ENCODE data around the gene ZMYND11. TPM values are rescaled to one million over a fixed set of nuclear protein-coding genes. Genes with fewer than 3 reads are reported as not detected.

The ZMYND11 gene
- total RNA-seq, 2 donors from 2014 or later = 21.4 to 30.0 TPM

DNA sequence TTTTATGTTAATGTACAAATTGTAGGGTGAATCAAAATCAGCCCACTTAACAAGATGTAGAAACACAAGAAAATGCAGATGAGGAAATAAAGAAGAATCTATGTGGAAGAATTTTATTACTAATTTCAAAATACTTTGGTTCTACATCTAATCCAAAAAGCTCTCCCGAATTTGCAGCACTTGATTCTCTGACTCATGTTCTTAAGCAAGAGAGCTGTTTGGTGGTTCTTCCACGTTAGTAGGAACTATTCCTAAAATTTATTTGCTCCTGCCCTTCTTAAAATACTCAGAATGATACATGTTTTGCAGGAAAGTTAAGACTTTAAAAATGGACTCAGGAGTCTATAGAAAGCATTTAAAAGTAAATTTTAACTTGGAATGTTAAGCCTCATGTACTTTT is 91.8 kb downstream of the ZMYND11 start:
- H3K27ac Mint-ChIP-seq = no peak overlapping the region
- H3K36me3 Mint-ChIP-seq = no peaks in the 10 kb centered on the region
- H3K4me3 Mint-ChIP-seq = no peak overlapping the region

DNA sequence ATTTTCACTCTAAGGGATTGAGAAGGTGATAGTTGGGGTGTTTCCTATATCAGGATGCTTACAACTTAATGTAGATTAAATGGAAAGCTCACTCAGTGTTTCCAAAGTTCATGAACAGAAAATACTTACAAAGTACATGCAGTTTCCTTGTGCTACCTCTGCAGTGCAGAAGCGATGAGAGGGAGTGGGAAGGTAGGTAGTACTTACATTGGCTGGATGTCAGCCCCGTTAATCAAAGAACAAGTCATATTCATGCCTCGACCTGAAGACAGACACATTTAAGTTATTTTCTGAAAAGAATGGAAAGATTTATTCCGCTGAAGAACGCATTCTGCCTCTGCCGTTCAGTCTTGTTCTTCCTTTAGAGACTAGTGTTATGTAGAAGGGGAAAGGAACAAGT is 93.1 kb downstream of the ZMYND11 start:
- no peaks in the 10 kb centered on the region for H3K9me3 Mint-ChIP-seq
- H3K36me3 Mint-ChIP-seq = no peaks in the 10 kb centered on the region
- DNase-seq (ENCODE audit: low spot score) (no peak), ATAC-seq (no peak)
- H3K27ac Mint-ChIP-seq = peak overlapping the region in 1 of 2 donors; percentile 34
- H3K4me1 Mint-ChIP-seq (ENCODE audit: low read depth in 2 of 2) = peaks cover 10% of the 10 kb centered on the region in 2 donors
- no peak overlapping the region for H3K4me3 Mint-ChIP-seq
- H3K27me3 Mint-ChIP-seq = no peaks in the 10 kb centered on the region

More for the DNA sequence above, 91.8 kb downstream of the ZMYND11 start:
- ATAC-seq (no peak), DNase-seq (ENCODE audit: low spot score) (no peak)
- Mint-ChIP-seq H3K27me3 (no peaks in the 10 kb centered on the region), H3K4me1 (ENCODE audit: low read depth in 2 of 2) (peaks cover 8 to 9% of the 10 kb centered on the region in 2 donors), H3K9me3 (no peaks in the 10 kb centered on the region)

DNA sequence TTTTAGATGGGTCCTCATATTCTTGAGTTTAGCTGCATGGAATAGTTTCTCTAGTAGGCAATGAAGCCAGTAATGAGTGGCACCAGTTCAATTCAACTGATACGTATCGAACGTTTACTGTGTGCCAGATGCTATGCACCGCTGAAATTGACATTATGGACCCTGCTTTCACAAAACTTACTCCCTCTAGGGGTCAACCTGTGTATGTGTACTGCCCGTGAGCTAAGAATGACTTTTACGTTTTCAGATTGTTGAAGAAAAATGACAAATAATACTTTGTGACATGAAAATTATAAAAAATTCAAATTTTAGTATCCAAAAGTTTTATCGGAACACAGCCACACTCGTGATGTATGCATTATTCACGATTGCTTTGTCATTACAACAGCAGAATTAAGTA is 95.5 kb downstream of the ZMYND11 start:
- Mint-ChIP-seq H3K9me3 (no peaks in the 10 kb centered on the region), H3K4me1 (ENCODE audit: low read depth in 2 of 2) (peaks cover 17 to 19% of the 10 kb centered on the region in 2 donors), H3K27ac (no peak overlapping the region), H3K36me3 (no peaks in the 10 kb centered on the region), H3K4me3 (no peak overlapping the region), H3K27me3 (no peaks in the 10 kb centered on the region)
- DNase-seq (ENCODE audit: low spot score) = no peak
- no peak for ATAC-seq

DNA sequence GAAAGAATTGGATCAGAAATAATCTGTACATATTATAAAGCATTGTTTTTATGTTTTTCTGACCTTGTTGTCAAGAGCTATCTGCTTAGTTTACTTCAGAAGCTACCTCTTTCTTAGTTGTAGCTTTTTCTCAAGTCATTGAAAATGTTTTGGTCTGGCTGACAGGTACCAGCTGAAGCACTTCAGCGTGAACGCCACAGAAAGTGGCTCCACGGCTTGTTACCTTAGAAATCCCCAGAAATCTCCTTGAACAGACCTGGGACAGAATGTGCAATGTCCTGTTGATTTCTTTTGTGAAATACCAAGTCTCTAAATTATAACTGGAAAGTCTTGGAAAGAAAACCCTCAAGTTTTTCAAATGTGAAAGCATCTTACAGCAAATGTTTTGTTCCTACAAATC is 96.8 kb downstream of the ZMYND11 start:
- DNase-seq (ENCODE audit: low spot score) (no peak), ATAC-seq (no peak)
- H3K27me3 Mint-ChIP-seq = no peaks in the 10 kb centered on the region
- no peak overlapping the region for H3K27ac Mint-ChIP-seq
- H3K4me3 Mint-ChIP-seq = no peak overlapping the region
- no peaks in the 10 kb centered on the region for H3K36me3 Mint-ChIP-seq
- peaks cover 17 to 19% of the 10 kb centered on the region in 2 donors for H3K4me1 Mint-ChIP-seq (ENCODE audit: low read depth in 2 of 2)
- no peaks in the 10 kb centered on the region for H3K9me3 Mint-ChIP-seq

DNA sequence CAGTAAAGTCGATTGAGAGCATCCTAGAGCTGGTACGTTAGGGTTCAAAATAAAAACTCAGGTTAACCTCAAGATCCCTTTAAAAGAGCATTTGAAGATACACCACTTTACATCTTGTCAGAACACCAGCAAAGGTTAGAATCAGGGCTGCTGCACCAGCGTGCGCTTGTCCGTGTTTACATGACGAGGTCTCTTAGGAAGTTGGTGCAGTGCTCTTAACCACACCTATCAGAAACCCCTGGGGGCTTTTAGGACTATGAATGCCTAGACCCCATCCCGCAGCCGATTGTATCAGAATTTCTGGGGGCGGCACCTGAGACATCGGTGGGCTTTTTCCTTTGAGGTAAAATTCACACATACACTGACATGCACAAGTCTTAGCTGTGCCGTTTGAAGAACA is 97.6 kb downstream of the ZMYND11 start:
- DNase-seq (ENCODE audit: low spot score) (no peak), ATAC-seq (no peak)
- H3K27me3 Mint-ChIP-seq = no peaks in the 10 kb centered on the region
- H3K4me1 Mint-ChIP-seq (ENCODE audit: low read depth in 2 of 2) = peaks cover 12 to 19% of the 10 kb centered on the region in 2 donors
- no peaks in the 10 kb centered on the region for H3K36me3 Mint-ChIP-seq
- no peak overlapping the region for H3K4me3 Mint-ChIP-seq
- no peaks in the 10 kb centered on the region for H3K9me3 Mint-ChIP-seq
- H3K27ac Mint-ChIP-seq = no peak overlapping the region

DNA sequence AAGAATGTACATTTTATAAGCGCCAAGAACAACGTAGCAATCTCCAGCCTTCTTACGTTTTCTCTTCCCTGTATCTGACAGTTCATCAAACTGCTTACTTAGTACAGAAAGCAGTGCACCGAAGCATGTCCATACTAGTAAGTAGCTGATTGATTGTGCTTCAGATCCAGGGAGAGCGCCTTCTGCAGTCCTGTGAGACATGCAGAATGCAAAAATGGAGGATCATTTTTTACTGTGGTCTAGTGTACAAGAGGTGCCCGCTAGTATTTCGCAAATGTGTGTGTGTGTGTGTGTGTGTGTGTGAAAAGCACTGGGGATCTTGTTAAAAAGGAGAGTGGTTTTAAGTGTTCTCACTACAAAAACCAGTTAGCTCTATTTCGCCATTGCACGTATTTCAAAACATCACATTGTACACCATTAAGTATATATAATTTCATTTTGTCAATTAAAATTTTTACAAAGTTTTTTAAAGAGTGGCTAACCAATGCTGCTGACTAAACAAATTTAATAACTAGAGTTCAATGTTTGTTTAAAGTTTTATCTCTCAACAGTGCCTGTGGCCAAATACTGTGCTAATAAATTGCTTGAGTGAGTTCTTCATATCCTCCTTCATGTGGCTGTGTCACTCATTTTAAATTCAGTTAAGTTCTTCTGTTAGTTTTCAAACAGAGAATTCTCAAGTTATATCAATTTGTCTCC is 99.6 kb downstream of the ZMYND11 start:
- Mint-ChIP-seq H3K36me3 (no peaks in the 10 kb centered on the region), H3K27ac (no peak overlapping the region), H3K27me3 (no peaks in the 10 kb centered on the region), H3K9me3 (no peaks in the 10 kb centered on the region), H3K4me3 (no peak overlapping the region), H3K4me1 (ENCODE audit: low read depth in 2 of 2) (peaks cover 8 to 12% of the 10 kb centered on the region in 2 donors)
- ATAC-seq (no peak), DNase-seq (ENCODE audit: low spot score) (no peak)

DNA sequence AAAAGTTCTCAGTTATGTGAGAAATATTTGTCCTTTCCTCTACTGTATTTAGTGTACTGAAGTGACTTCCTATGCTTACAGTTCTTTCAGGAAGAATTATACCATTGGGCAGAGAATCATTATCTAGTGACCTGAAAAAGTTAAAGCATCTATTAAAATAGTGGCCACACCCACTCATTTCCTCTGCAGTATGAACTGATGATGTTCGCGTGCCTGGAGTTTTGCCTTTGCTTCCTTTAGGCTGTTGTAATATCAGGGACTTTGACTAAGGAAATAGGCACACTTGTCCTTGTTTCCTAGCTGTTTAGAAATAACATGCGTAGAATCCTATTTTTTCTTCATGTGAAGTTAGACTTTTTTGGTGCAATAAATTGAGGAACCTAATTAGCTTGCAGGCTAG is 100.7 kb downstream of the ZMYND11 start:
- ATAC-seq (no peak), DNase-seq (ENCODE audit: low spot score) (no peak)
- H3K27me3 Mint-ChIP-seq = no peaks in the 10 kb centered on the region

DNA sequence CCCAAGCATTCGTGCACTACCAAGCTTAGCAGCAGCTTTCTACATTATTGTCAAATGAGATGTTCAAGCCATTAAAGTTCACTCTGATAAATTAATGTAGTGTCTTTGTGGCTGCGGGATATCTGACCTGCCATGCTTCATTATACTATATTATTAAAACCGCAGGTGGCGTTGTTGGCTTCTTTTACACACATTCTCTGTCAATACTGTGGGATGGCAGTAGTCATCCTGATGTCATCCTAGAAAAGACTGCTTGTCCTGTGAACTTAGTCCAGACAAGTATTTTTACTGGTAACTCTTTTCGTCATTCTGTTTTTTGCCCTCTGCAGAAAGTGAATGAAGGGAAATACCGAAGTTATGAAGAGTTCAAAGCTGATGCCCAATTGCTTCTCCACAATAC is 103.9 kb downstream of the ZMYND11 start:
- H3K27ac Mint-ChIP-seq = no peak overlapping the region
- ATAC-seq (no peak), DNase-seq (ENCODE audit: low spot score) (no peak)
- H3K27me3 Mint-ChIP-seq = no peaks in the 10 kb centered on the region
- peaks cover 0 to 6% of the 10 kb centered on the region in 2 donors for H3K4me1 Mint-ChIP-seq (ENCODE audit: low read depth in 2 of 2)
- H3K36me3 Mint-ChIP-seq = no peaks in the 10 kb centered on the region
- no peaks in the 10 kb centered on the region for H3K9me3 Mint-ChIP-seq
- no peak overlapping the region for H3K4me3 Mint-ChIP-seq

More for the DNA sequence above, 100.7 kb downstream of the ZMYND11 start:
- Mint-ChIP-seq H3K27ac (no peak overlapping the region), H3K9me3 (no peaks in the 10 kb centered on the region), H3K4me1 (ENCODE audit: low read depth in 2 of 2) (peaks cover 8 to 12% of the 10 kb centered on the region in 2 donors), H3K36me3 (no peaks in the 10 kb centered on the region), H3K4me3 (no peak overlapping the region)

DNA sequence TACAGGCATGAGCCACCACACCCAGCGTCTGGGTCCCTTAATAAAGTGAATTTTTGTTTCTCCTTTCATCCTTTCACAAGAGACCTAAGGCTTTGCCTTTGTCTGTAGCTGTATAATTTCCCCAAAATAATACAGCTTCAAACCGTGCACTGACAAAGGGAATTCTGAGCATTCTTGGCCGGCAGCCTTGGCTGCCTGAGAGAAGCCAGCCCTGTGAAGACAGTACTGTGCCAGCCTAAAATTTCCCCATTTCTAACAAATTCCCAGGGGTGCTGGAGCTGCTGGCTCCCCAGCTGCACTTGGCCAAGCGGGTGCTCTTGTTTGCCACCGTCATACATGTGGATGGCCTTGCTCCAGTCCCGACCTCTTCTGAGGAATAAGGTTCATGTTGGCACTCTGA is 106.2 kb downstream of the ZMYND11 start:
- no peak overlapping the region for H3K27ac Mint-ChIP-seq

DNA sequence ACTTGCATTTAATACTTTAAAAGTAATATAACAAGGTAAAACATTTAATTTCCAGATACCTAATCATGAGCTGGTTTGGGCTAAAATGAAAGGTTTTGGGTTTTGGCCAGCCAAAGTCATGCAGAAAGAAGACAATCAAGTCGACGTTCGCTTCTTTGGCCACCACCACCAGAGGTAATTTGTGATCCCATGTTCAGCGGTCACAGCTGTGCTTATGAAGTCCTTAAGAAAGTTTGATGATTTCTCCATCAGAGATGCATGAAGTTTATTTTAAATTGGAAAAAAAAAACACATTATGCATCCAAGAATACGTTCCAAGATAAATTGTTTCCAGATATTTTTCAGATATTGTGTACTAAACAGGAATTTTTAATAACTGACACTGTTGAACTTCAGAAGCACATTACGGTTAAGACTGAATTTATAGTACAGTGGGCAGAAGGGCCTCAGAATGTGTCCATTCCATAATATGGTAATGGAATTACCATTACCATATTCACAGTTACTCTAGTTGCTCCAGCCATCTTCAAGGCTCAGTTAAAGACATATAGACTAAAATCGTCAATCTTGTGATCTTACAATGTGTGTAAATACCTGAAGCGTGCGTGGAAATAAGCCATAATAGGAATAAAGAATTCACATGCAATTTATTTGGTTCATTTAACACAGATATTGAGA is 106.8 kb downstream of the ZMYND11 start:
- H3K27ac Mint-ChIP-seq = no peak overlapping the region
- H3K4me3 Mint-ChIP-seq = no peak overlapping the region
- no peaks in the 10 kb centered on the region for H3K27me3 Mint-ChIP-seq
- ATAC-seq = no peak
- no peaks in the 10 kb centered on the region for H3K9me3 Mint-ChIP-seq
- peaks cover 8% of the 10 kb centered on the region for H3K36me3 Mint-ChIP-seq
- H3K4me1 Mint-ChIP-seq (ENCODE audit: low read depth in 2 of 2) = peaks cover 14 to 15% of the 10 kb centered on the region in 2 donors
- no peak for DNase-seq (ENCODE audit: low spot score)

More for the DNA sequence above, 106.2 kb downstream of the ZMYND11 start:
- Mint-ChIP-seq H3K4me3 (no peak overlapping the region), H3K27me3 (no peaks in the 10 kb centered on the region), H3K36me3 (peaks cover under 1% of the 10 kb centered on the region), H3K9me3 (no peaks in the 10 kb centered on the region), H3K4me1 (ENCODE audit: low read depth in 2 of 2) (peaks cover 7 to 9% of the 10 kb centered on the region in 2 donors)
- DNase-seq (ENCODE audit: low spot score) = no peak
- ATAC-seq = no peak

DNA sequence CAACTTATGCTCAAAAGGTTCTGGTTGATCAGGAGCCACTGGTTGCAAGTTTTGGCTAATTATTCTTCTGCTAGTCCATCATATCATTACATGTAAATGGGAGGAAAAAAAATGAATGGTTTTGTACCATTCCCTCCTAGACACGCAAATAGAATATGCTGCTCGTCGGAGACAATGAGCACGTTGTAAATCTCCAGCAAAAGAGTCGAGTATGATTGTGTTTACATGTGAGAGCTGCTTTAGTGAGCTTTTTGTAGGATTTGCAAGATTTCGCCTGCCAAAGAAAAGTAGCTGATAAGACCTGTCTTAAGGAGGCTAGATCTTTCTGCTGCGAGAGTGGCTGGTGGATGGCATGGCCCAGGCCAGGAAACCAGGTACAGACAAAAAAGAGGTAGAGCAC is 109.0 kb downstream of the ZMYND11 start:
- H3K27me3 Mint-ChIP-seq = no peaks in the 10 kb centered on the region
- H3K9me3 Mint-ChIP-seq = no peaks in the 10 kb centered on the region
- DNase-seq (ENCODE audit: low spot score) (no peak), ATAC-seq (no peak)
- peaks cover 15 to 23% of the 10 kb centered on the region in 2 donors for H3K4me1 Mint-ChIP-seq (ENCODE audit: low read depth in 2 of 2)
- no peak overlapping the region for H3K27ac Mint-ChIP-seq
- H3K36me3 Mint-ChIP-seq = peaks cover 23% of the 10 kb centered on the region
- no peak overlapping the region for H3K4me3 Mint-ChIP-seq

DNA sequence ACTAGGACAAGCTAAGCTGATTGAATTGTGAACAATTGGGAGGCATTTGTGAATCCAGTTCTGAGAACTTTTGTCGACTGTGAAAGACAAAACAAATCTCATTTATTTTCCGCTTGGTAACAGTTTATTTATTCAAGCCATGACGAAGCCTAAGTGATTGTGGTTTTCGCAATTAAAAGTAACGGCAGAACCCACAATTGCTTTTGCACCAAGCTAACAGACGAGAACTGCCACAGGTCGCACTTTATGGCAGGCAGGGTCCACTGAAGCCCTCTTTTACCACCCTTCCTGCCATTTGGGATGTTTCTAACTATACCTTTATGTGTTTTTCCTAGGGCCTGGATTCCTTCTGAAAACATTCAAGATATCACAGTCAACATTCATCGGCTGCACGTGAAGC is 111.2 kb downstream of the ZMYND11 start:
- Mint-ChIP-seq H3K36me3 (peaks cover 29% of the 10 kb centered on the region), H3K9me3 (no peaks in the 10 kb centered on the region), H3K4me3 (peak overlapping the region; percentile 23), H3K4me1 (ENCODE audit: low read depth in 2 of 2) (peaks cover 15 to 23% of the 10 kb centered on the region in 2 donors), H3K27me3 (no peaks in the 10 kb centered on the region), H3K27ac (peak overlapping the region in 1 of 2 donors; percentile 53)
- no peak for DNase-seq (ENCODE audit: low spot score)
- ATAC-seq = peak in 1 of 2 donors; percentile 51

DNA sequence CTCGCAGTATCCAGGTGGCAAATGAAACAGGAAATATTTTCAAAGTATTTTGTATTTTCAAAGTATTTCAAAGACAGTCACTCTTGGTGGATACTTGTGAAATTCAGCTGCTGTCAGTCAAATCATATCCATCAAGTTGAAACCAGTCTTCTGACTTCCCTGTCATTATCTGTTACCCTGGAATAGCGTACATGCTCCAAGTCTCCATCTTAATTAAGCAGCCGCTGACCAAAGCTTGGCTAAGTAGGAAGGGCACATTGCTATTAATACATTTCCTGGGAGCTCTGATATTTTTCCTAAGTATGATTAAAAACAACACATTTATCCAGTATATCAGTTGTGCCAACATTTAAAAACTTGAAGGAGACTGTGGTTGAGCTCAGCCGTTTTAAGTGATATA is 112.2 kb downstream of the ZMYND11 start:
- ATAC-seq (no peak), DNase-seq (ENCODE audit: low spot score) (no peak)
- Mint-ChIP-seq H3K36me3 (peaks cover 34% of the 10 kb centered on the region), H3K27ac (no peak overlapping the region), H3K4me3 (no peak overlapping the region), H3K27me3 (no peaks in the 10 kb centered on the region), H3K9me3 (no peaks in the 10 kb centered on the region), H3K4me1 (ENCODE audit: low read depth in 2 of 2) (peaks cover 15 to 23% of the 10 kb centered on the region in 2 donors)

DNA sequence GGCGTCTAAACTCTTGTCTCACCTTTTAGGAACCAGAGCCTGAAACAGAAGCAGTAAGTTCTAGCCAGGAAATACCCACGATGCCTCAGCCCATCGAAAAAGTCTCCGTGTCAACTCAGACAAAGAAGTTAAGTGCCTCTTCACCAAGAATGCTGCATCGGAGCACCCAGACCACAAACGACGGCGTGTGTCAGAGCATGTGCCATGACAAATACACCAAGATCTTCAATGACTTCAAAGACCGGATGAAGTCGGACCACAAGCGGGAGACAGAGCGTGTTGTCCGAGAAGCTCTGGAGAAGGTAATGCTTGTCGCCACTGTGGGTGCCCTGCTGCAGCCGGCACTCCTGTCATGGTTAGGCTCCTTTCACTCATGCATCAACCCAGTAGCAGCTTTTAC is 113.1 kb downstream of the ZMYND11 start:
- Mint-ChIP-seq H3K27ac (no peak overlapping the region), H3K9me3 (no peaks in the 10 kb centered on the region), H3K4me3 (no peak overlapping the region), H3K36me3 (peaks cover 34% of the 10 kb centered on the region), H3K27me3 (no peaks in the 10 kb centered on the region), H3K4me1 (ENCODE audit: low read depth in 2 of 2) (peaks cover 15 to 23% of the 10 kb centered on the region in 2 donors)
- DNase-seq (ENCODE audit: low spot score) = no peak
- peak in 1 of 2 donors; percentile 31 for ATAC-seq

All from natural killer cell treated with Interleukin-12 subunit alpha and Interleukin-12 subunit beta and Interleukin-15 and Interleukin-18, amount 100 ng/mL, for 72 hours (primary cell).